GM13976 (cell line): ENCODE results near the gene TOPORS.
A peak's percentile ranks its signal among the peaks of the same experiment; 100 is the strongest.
"Not testable (repeated sequence)": the region's sequence is repeated elsewhere in the genome, so short reads cannot be mapped to it uniquely, and the experiment has no call there.

Experiments
- DNase-seq: peaks from one replicate; pipeline ENCODE4 v3.0.0; 2012; ENCODE audit warnings: low spot score
- CTCF ChIP-seq: IDR thresholded peaks from 2 replicates; pipeline ENCODE4 v1.5.1; 2012; ENCODE audit warnings: borderline replicate concordance, mild to moderate bottlenecking; ENCODE audit not compliant: insufficient read depth; ENCODE audit errors: extremely low read depth, missing control alignments, control extremely low read depth
- in situ Hi-C: fragments of 300-500 bp; cut with MboI; formaldehyde crosslinking; loops from one replicate; pipeline ENCODE4 v1.12.0; 2022; ENCODE audit warnings: low sequenced_read_pairs, mixed read lengths, inconsistent platforms; ENCODE audit not compliant: unreplicated experiment

Gene TOPORS

GRCh38 chr9:32550562-32551275 is 1.7 kb downstream of the TOPORS start:
- DNase-seq = peak; percentile 98
- in situ Hi-C loops = no loop called here
- TF ChIP-seq CTCF = no peak

- no peak for TF ChIP-seq CTCF
- in situ Hi-C loops = no loop called here
- no peak for DNase-seq
Measured at GRCh38 chr9:32550150-32550561, 2.2 kb downstream of the TOPORS start.

GRCh38 chr9:32548213-32548612 is 4.2 kb downstream of the TOPORS start:
- DNase-seq, in situ Hi-C loops: not testable (repeated sequence)

GRCh38 chr9:32545884-32546283 is 6.5 kb downstream of the TOPORS start:
- in situ Hi-C loops = no loop called here
- DNase-seq = no peak
- TF ChIP-seq CTCF = no peak

- DNase-seq = no peak
- in situ Hi-C loops = no loop called here
- TF ChIP-seq CTCF = no peak
Measured at GRCh38 chr9:32543047-32543446, 9.3 kb downstream of the TOPORS start.

GRCh38 chr9:32533816-32534215 is 18.6 kb downstream of the TOPORS start:
- TF ChIP-seq CTCF = no peak
- in situ Hi-C loops = no loop called here
- DNase-seq = no peak

- DNase-seq = no peak
- TF ChIP-seq CTCF = no peak
- in situ Hi-C loops = no loop called here
Measured at GRCh38 chr9:32533336-32533735, 19.1 kb downstream of the TOPORS start.
